ENCODE results near the gene SEMA3G.

GRCh38 chr3:52452126-52452525, 7.2 kb upstream of the SEMA3G start:
- TF ChIP-seq CTCF (IDR thresholded peaks at IDR 0.05) = no peak
- no peak for TF ChIP-seq ZFX (IDR thresholded peaks at IDR 0.05; ENCODE audit: borderline replicate concordance)
